HG03558 (cell line): ENCODE data around the gene OR5AU1.

Experiments
- ATAC-seq: cut with Tn5 transposase; IDR thresholded peaks from one replicate; pipeline ENCODE4 v1.9.1; 2021; ENCODE audit warnings: moderate number of reproducible peaks; ENCODE audit not compliant: unreplicated experiment; ENCODE audit errors: extremely low read depth

OR5AU1 gene

GRCh38 chr14:21155963-21156362 lies at the start of gene OR5AU1:
TSS of gene OR5AU1 (minus strand) at chr14:21156063. CDS start at chr14:21155872, 191 bp downstream.
- no peak for ATAC-seq

GRCh38 chr14:21205026-21205677 lies 49.3 kb upstream of the OR5AU1 start:
- no peak for ATAC-seq

- no peak for ATAC-seq
These were observed 48.5 kb upstream of the OR5AU1 start for GRCh38 chr14:21204167-21205025.

- ATAC-seq: no peak
These were observed 47.8 kb upstream of the OR5AU1 start for GRCh38 chr14:21203470-21204166.

GRCh38 chr14:21202463-21203358 lies 46.8 kb upstream of the OR5AU1 start:
- ATAC-seq: no peak

GRCh38 chr14:21201732-21202462 lies 46.0 kb upstream of the OR5AU1 start:
- ATAC-seq: no peak

DNA sequence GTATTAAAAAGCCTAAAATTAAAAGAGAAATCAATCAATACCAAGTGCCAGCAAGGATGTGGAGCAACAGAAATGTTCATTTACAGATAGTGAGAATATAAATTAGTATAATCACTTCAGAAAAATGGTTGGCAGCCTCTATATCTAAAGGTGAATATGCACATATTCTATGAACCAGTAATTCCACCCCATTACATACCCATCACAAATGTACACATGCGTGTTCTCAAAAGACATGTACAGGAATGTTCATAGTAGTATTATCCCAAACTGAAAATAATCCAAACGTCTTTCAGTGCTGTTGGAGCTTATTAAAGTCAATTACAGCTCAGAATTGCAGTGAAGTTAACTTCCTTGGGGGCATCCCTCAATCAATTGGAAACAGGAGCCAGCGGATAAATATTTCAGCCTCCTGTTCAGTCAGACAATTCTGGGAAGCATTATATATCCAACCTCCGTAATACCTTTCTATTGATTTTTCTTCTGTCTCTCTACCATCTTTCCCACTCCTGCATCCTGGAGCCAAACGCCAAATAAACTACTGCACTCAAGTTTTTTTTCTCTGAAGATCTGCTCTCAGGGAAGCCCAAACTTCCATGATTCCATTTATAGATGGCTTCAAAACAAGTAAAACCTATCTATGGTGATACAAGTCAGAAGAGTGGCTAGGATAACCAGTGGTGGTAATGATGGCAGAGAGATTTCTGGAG lies 45.0 kb upstream of the OR5AU1 start:
- ATAC-seq: no peak

- no peak for ATAC-seq
These were observed 44.0 kb upstream of the OR5AU1 start for GRCh38 chr14:21199611-21200560.

- ATAC-seq: no peak
These were observed 41.7 kb upstream of the OR5AU1 start for GRCh38 chr14:21197418-21198205.

- ATAC-seq: no peak
These were observed 38.7 kb upstream of the OR5AU1 start for GRCh38 chr14:21194597-21194996.

GRCh38 chr14:21192875-21193535 lies 37.1 kb upstream of the OR5AU1 start:
- no peak for ATAC-seq

GRCh38 chr14:21192447-21192822 lies 36.6 kb upstream of the OR5AU1 start:
- no peak for ATAC-seq

GRCh38 chr14:21191809-21192446 lies 36.1 kb upstream of the OR5AU1 start:
- peak; percentile 79 for ATAC-seq

DNA sequence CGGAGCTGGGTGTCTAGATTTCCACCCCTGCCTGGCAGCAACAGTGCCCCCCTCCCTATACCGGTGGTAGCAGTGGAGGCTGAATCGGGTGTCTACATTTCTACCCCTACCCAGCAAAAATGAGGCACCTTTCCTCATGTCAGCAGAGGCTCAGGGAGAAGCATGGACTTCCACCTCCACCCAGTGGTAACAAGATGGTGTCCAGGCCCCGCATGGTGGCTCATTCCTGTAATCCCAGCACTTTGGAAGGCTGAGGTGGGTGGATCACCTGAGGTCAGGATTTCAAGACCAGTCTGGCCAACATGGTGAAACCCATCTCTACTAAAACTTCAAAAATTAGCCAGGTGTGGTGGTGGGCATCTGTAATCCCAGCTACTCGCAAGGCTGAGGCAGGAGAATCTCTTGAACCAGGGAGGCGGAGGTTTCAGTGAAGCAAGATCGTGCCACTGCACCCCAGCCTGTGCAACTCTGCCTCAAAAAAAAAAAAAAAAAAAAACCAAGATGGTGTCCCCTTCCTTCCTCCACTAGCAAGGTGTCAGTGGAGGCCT lies 35.5 kb upstream of the OR5AU1 start:
- no peak for ATAC-seq

DNA sequence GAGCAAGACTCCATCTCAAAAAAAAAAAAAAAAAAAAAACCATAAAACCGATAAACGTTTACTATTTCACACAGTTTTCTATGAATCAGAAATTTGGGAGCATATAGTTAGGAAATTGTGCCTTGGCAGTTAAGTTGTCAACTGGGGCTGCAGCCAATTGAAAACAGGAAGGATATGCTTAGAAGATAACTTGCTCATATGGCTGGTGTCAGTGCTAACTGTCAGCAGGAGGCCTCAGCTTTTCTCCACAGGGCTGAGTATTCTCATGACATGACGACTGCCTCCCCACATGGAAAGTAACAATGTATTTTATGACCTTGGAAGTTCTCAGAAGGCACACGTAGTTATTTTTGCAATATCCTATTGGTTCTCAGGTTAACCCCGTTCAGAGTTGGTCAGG lies 29.6 kb upstream of the OR5AU1 start:
- no peak for ATAC-seq

DNA sequence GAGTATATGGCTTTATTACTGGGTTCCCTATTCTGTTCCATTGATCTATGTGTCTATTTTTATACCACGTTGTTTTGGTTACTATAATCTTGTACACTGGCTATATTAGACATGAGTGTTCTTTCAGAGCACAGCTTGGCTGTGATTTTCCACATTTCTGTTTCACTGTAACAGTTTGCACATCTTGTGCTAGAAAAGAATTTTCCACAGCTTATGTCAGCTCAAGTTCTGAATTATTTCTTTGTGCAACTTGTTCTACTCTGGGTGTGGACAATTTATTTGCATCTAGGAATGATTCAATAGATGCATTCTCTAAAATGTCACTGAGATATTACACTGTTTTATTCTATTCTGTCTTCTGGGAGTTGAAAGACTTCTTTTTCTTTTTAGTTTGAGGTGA lies 28.4 kb upstream of the OR5AU1 start:
- no peak for ATAC-seq
